WTC11 (cell line): ENCODE measurements around the gene ZCWPW1.

Source experiments
- ELF4 ChIP-seq: sonication (generic); formaldehyde crosslinking; IDR thresholded peaks from 2 replicates; pipeline ENCODE4 v1.8.1; 2022; ENCODE audit warnings: low read depth, mild to moderate bottlenecking, moderate library complexity, missing genetic modification reagents
- ETV6 ChIP-seq: sonication (generic); formaldehyde crosslinking; IDR thresholded peaks from 2 replicates; pipeline ENCODE4 v1.8.1; 2022; ENCODE audit warnings: mild to moderate bottlenecking, missing genetic modification reagents
- GTF2I ChIP-seq: fragments of 250-450 bp; sonication (Bioruptor Pico); conservative IDR thresholded peaks from 2 replicates; pipeline ENCODE4 v1.4.0; 2021; ENCODE audit warnings: mild to moderate bottlenecking
- JUN ChIP-seq: sonication (generic); formaldehyde crosslinking; IDR thresholded peaks from 2 replicates; pipeline ENCODE4 v1.8.0; 2023; ENCODE audit warnings: mild to moderate bottlenecking, missing genetic modification reagents
- SMAD4 ChIP-seq: sonication (generic); formaldehyde crosslinking; IDR thresholded peaks from 2 replicates; pipeline ENCODE4 v1.8.0; 2022; ENCODE audit warnings: mild to moderate bottlenecking, missing genetic modification reagents
- ZNF317 ChIP-seq: sonication (generic); formaldehyde crosslinking; IDR thresholded peaks from 2 replicates; pipeline ENCODE4 v1.8.1; 2023; ENCODE audit warnings: low read depth, mild to moderate bottlenecking, moderate library complexity, missing genetic modification reagents, borderline replicate concordance
- TF ChIP-seq, protein P1 (sequence below): sonication (generic); formaldehyde crosslinking; IDR thresholded peaks from 2 replicates; pipeline ENCODE4 v1.8.1; 2022; ENCODE audit warnings: low read depth, mild to moderate bottlenecking, moderate library complexity, missing genetic modification reagents, borderline replicate concordance
- TF ChIP-seq, protein P2 (sequence below): fragments of 250-450 bp; sonication (Bioruptor Pico); IDR thresholded peaks from 2 replicates; pipeline ENCODE4 v2.1.2; 2022; ENCODE audit warnings: mild to moderate bottlenecking, moderate library complexity
- TF ChIP-seq, protein P3 (sequence below): sonication (generic); formaldehyde crosslinking; IDR thresholded peaks from 2 replicates; pipeline ENCODE4 v1.8.1; 2022; ENCODE audit warnings: low read depth, missing genetic modification reagents, borderline replicate concordance
- TF ChIP-seq, protein P4 (sequence below): fragments of 200-600 bp; IDR thresholded peaks from 2 replicates; pipeline ENCODE4 v1.8.0; 2022; ENCODE audit warnings: antibody characterized with exemption
- TF ChIP-seq, protein P5 (sequence below): sonication (generic); formaldehyde crosslinking; IDR thresholded peaks from 2 replicates; pipeline ENCODE4 v1.8.1; 2023; ENCODE audit warnings: mild to moderate bottlenecking, moderate library complexity, missing genetic modification reagents

DNA sequence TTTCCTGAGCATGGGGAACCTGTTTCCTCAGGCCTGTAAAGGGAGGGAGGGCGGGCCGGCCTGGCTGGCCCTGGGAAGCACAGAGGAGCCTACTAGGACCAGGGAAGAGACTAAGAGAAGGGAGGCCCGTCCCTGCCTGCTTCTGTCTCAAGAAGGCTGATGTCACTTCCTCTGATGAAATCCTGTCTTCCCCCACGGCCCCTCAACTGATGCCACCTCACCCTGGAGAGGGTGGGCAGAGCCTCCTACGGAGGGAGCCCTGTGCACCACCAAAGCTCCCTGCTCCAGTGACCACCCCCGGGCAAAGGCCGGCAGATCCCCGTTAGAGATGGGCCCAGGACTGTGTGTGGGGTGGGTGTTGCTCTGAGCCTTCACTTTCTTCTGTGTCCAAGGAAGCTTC lies 56.2 kb downstream of the ZCWPW1 start:
- no peak for TF ChIP-seq ZNF317
- TF ChIP-seq, protein P1, sequence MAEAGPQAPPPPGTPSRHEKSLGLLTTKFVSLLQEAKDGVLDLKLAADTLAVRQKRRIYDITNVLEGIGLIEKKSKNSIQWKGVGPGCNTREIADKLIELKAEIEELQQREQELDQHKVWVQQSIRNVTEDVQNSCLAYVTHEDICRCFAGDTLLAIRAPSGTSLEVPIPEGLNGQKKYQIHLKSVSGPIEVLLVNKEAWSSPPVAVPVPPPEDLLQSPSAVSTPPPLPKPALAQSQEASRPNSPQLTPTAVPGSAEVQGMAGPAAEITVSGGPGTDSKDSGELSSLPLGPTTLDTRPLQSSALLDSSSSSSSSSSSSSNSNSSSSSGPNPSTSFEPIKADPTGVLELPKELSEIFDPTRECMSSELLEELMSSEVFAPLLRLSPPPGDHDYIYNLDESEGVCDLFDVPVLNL (CRISPR knock-in tag), result no peak
- TF ChIP-seq, protein P2, sequence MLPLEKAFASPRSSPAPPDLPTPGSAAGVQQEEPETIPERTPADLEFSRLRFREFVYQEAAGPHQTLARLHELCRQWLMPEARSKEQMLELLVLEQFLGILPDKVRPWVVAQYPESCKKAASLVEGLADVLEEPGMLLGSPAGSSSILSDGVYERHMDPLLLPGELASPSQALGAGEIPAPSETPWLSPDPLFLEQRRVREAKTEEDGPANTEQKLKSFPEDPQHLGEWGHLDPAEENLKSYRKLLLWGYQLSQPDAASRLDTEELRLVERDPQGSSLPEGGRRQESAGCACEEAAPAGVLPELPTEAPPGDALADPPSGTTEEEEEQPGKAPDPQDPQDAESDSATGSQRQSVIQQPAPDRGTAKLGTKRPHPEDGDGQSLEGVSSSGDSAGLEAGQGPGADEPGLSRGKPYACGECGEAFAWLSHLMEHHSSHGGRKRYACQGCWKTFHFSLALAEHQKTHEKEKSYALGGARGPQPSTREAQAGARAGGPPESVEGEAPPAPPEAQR, result no peak
- no peak for TF ChIP-seq JUN
- TF ChIP-seq GTF2I (CRISPR knock-in tag), result no peak
- no peak for TF ChIP-seq SMAD4 (CRISPR knock-in tag)
- TF ChIP-seq ELF4 (CRISPR knock-in tag), result no peak
- TF ChIP-seq, protein P3, sequence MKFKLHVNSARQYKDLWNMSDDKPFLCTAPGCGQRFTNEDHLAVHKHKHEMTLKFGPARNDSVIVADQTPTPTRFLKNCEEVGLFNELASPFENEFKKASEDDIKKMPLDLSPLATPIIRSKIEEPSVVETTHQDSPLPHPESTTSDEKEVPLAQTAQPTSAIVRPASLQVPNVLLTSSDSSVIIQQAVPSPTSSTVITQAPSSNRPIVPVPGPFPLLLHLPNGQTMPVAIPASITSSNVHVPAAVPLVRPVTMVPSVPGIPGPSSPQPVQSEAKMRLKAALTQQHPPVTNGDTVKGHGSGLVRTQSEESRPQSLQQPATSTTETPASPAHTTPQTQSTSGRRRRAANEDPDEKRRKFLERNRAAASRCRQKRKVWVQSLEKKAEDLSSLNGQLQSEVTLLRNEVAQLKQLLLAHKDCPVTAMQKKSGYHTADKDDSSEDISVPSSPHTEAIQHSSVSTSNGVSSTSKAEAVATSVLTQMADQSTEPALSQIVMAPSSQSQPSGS (CRISPR knock-in tag), result no peak
- TF ChIP-seq, protein P4, sequence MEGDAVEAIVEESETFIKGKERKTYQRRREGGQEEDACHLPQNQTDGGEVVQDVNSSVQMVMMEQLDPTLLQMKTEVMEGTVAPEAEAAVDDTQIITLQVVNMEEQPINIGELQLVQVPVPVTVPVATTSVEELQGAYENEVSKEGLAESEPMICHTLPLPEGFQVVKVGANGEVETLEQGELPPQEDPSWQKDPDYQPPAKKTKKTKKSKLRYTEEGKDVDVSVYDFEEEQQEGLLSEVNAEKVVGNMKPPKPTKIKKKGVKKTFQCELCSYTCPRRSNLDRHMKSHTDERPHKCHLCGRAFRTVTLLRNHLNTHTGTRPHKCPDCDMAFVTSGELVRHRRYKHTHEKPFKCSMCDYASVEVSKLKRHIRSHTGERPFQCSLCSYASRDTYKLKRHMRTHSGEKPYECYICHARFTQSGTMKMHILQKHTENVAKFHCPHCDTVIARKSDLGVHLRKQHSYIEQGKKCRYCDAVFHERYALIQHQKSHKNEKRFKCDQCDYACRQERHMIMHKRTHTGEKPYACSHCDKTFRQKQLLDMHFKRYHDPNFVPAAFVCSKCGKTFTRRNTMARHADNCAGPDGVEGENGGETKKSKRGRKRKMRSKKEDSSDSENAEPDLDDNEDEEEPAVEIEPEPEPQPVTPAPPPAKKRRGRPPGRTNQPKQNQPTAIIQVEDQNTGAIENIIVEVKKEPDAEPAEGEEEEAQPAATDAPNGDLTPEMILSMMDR, result no peak
- TF ChIP-seq ETV6 (CRISPR knock-in tag), result no peak
- TF ChIP-seq, protein P5, sequence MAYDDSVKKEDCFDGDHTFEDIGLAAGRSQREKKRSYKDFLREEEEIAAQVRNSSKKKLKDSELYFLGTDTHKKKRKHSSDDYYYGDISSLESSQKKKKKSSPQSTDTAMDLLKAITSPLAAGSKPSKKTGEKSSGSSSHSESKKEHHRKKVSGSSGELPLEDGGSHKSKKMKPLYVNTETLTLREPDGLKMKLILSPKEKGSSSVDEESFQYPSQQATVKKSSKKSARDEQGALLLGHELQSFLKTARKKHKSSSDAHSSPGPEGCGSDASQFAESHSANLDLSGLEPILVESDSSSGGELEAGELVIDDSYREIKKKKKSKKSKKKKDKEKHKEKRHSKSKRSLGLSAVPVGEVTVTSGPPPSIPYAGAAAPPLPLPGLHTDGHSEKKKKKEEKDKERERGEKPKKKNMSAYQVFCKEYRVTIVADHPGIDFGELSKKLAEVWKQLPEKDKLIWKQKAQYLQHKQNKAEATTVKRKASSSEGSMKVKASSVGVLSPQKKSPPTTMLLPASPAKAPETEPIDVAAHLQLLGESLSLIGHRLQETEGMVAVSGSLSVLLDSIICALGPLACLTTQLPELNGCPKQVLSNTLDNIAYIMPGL, result no peak
